ENCODE results near the gene C16orf54. TPM values are rescaled to one million over a fixed set of nuclear protein-coding genes. Genes with fewer than 3 reads are reported as not detected.
"Not testable (repeated sequence)": the region's sequence is repeated elsewhere in the genome, so short reads cannot be mapped to it uniquely, and the experiment has no call there.

The C16orf54 gene
- total RNA-seq, 2 donors from 2014 or later = 0.33 to 0.52 TPM

DNA sequence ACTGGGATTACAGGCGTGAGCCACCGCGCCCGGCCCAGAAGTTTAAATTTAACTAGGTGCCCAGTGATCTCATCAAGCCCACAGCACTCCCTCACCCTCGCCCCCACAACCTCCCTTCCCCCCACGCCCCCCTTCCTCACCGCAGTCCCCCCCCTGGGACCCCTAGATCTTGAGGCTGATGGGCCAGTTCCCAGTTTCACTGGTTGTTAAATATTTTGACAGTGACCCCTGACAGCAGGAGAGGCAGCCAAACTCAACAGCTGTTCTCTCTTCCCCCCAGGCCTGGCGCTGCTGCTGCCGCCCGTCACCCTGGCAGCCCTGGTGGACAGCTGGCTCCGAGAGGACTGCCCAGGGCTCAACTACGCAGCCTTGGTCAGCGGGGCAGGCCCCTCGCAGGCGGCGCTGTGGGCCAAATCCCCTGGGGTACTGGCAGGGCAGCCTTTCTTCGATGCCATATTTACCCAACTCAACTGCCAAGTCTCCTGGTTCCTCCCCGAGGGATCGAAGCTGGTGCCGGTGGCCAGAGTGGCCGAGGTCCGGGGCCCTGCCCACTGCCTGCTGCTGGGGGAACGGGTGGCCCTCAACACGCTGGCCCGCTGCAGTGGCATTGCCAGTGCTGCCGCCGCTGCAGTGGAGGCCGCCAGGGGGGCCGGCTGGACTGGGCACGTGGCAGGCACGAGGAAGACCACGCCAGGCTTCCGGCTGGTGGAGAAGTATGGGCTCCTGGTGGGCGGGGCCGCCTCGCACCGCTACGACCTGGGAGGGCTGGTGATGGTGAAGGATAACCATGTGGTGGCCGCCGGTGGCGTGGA is 51.2 kb downstream of the C16orf54 start:
- H3K9me3 ChIP-seq = no peaks in the 10 kb centered on the region
- no peaks in the 10 kb centered on the region for H3K4me1 ChIP-seq
- ATAC-seq = peak; percentile 12
- no peak overlapping the region for H3K4me3 ChIP-seq
- no peaks in the 10 kb centered on the region for H3K27me3 ChIP-seq
- no peaks in the 10 kb centered on the region for H3K36me3 ChIP-seq (replicated peaks in 1 of 2; ENCODE audit: insufficient read depth in 1 of 2, low read depth in 2 of 2)
- H3K27ac ChIP-seq = no peak overlapping the region
- TF ChIP-seq, protein P1, sequence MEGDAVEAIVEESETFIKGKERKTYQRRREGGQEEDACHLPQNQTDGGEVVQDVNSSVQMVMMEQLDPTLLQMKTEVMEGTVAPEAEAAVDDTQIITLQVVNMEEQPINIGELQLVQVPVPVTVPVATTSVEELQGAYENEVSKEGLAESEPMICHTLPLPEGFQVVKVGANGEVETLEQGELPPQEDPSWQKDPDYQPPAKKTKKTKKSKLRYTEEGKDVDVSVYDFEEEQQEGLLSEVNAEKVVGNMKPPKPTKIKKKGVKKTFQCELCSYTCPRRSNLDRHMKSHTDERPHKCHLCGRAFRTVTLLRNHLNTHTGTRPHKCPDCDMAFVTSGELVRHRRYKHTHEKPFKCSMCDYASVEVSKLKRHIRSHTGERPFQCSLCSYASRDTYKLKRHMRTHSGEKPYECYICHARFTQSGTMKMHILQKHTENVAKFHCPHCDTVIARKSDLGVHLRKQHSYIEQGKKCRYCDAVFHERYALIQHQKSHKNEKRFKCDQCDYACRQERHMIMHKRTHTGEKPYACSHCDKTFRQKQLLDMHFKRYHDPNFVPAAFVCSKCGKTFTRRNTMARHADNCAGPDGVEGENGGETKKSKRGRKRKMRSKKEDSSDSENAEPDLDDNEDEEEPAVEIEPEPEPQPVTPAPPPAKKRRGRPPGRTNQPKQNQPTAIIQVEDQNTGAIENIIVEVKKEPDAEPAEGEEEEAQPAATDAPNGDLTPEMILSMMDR (IDR thresholded peaks at IDR 0.05) = no peak
- TF ChIP-seq POLR2A (IDR thresholded peaks at IDR 0.05) = no peak
- no peak for DNase-seq
- 90 to 94% methylated on average over 15 to 37 of the region's 41 CpGs for WGBS, 2 donors
- intact Hi-C loops (cut with DNase I) = loop anchor here (10.0 kb wide), 1 partner anchor 330 kb away; the partner anchor contains the start of gene C16orf92

DNA sequence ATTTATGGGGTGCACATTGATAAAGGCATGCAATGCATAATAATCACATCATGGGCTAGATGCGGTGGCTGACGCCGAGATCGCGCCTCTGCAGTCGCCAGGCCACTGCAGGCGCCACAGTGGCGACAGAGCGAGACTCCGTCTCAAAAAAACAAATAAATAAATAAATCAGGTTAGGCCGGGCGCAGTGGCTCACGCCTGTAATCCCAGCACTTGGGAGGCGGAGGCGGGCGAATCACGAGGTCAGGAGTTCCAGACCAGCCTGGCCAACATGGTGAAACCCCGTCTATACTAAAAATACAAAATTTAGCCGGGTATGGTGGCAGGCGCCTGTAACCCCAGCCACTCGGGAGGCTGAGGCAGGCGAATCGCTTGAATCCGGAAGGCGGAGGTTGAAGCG is 53.2 kb downstream of the C16orf54 start:
- ATAC-seq; H3K27ac ChIP-seq; H3K4me3 ChIP-seq; DNase-seq; H3K9me3 ChIP-seq; H3K27me3 ChIP-seq; H3K4me1 ChIP-seq; H3K36me3 ChIP-seq (replicated peaks in 1 of 2; ENCODE audit: insufficient read depth in 1 of 2, low read depth in 2 of 2): not testable (repeated sequence)
- WGBS, 2 donors = 94 to 95% methylated on average over 22 to 26 of the region's 26 CpGs
- intact Hi-C loops (cut with DNase I) = loop anchor here (10.0 kb wide), 1 partner anchor 332 kb away; the partner anchor contains the start of gene C16orf92

Other genes starting within 250 kb of the C16orf54 start
- 10 to 100 TPM; 16.5 to 47.2 TPM for gene NPIPB12, start 239.6 kb downstream of the C16orf54 start, total RNA-seq
- 1 to 10 TPM; 1.3 to 2.0 TPM for gene SPN, start 82.7 kb downstream of the C16orf54 start, total RNA-seq
- 10 to 100 TPM; 28.0 to 30.3 TPM for gene QPRT, start 66.8 kb downstream of the C16orf54 start, total RNA-seq
- under 1 TPM; 0.26 to 0.99 TPM for gene ZG16, start 32.3 kb upstream of the C16orf54 start, total RNA-seq
- gene KIF22, start 44.8 kb upstream of the C16orf54 start, total RNA-seq = 10 to 100 TPM in 1 of 2 donors, 1 to 10 TPM in 1; 8.9 to 13.7 TPM
- gene MAZ, start 60.5 kb upstream of the C16orf54 start, total RNA-seq = 100 to 1,000 TPM in 1 of 2 donors, 10 to 100 TPM in 1; 57.9 to 125 TPM
- 1 to 10 TPM in 1 of 2 donors, not detected in 1; 1.0 TPM for gene PRRT2, start 66.2 kb upstream of the C16orf54 start, total RNA-seq
- 10 to 100 TPM; 27.5 to 63.9 TPM for gene PAGR1, start 70.2 kb upstream of the C16orf54 start, total RNA-seq
- 100 to 1,000 TPM in 1 of 2 donors, 10 to 100 TPM in 1; 75.5 to 139 TPM for gene MVP, start 74.5 kb upstream of the C16orf54 start, total RNA-seq
- gene CDIPT, start 117.2 kb upstream of the C16orf54 start, total RNA-seq = 10 to 100 TPM; 76.5 to 79.9 TPM
- gene SEZ6L2, start 153.6 kb upstream of the C16orf54 start, total RNA-seq = 10 to 100 TPM; 19.2 to 28.3 TPM
- 1 to 10 TPM; 4.7 to 8.2 TPM for gene ASPHD1, start 154.5 kb upstream of the C16orf54 start, total RNA-seq
- gene KCTD13, start 180.2 kb upstream of the C16orf54 start, total RNA-seq = 10 to 100 TPM; 14.3 to 49.1 TPM
- gene TMEM219, start 216.1 kb upstream of the C16orf54 start, total RNA-seq = 10 to 100 TPM; 67.5 to 71.9 TPM
- 10 to 100 TPM; 31.1 to 58.3 TPM for gene TAOK2, start 227.9 kb upstream of the C16orf54 start, total RNA-seq
- gene HIRIP3, start 249.6 kb upstream of the C16orf54 start, total RNA-seq = 10 to 100 TPM; 11.2 to 17.1 TPM

Data from body of pancreas (tissue), 4 donors.